IMR-90 (cell line): Measurements from ENCODE around the gene RPS6KA2. TPM values are rescaled to one million over a fixed set of nuclear protein-coding genes. Genes with fewer than 3 reads are reported as not detected.

Experiments used
- ATAC-seq: fragments of 200-7000 bp; cut with Tn5 transposase; 2 replicates; pipeline ENCODE4 v1.9.1; 2020; ENCODE audit warnings: low read depth, mild to moderate bottlenecking, moderate library complexity
- BruUV-seq: library from RNA; stranded (reverse); fragments of 400-500 nt; replicated peaks from 2 replicates; lab custom pipeline; 2021; lab: Mats Ljungman, UMichigan
- CTCF ChIA-PET: fragments of 300-600 bp; formaldehyde crosslinking; extraction: SDS; loops from one replicate; lab custom pipeline; 2021; ENCODE audit warnings: antibody characterized with exemption; lab: Yijun Ruan, JAX
- POLR2A ChIA-PET: fragments of 300-600 bp; sonication (Branson Sonifier 250); formaldehyde crosslinking; loops from one replicate; lab custom pipeline; 2022; ENCODE audit warnings: antibody characterized with exemption; ENCODE audit not compliant: unreplicated experiment; lab: Charles Lee
- DNase-seq: peaks from one replicate; pipeline ENCODE4 v3.0.0; 2013
- H2AFZ ChIP-seq: replicated peaks from 2 replicates; pipeline ENCODE3; 2013; ENCODE audit warnings: low read length, mild to moderate bottlenecking; ENCODE audit not compliant: poor library complexity
- H2AK5ac ChIP-seq: 2 replicates; pipeline ENCODE4 v1.6.1; 2013; ENCODE audit warnings: low read depth, low read length, inconsistent platforms
- H2AK9ac ChIP-seq: replicated peaks from 2 replicates; pipeline ENCODE3; 2013; ENCODE audit warnings: mild to moderate bottlenecking, low read depth, low read length, moderate library complexity; ENCODE audit not compliant: poor library complexity
- H2BK120ac ChIP-seq: 2 replicates; pipeline ENCODE4 v1.6.1; 2013; ENCODE audit warnings: low read depth, low read length, inconsistent platforms
- H2BK15ac ChIP-seq: 3 replicates; pipeline ENCODE4 v1.6.1; 2013; ENCODE audit warnings: low read depth, low read length, inconsistent platforms
- H2BK20ac ChIP-seq: 2 replicates; pipeline ENCODE4 v1.6.1; 2013; ENCODE audit warnings: low read depth, mild to moderate bottlenecking, inconsistent platforms, low read length, moderate library complexity
- H2BK5ac ChIP-seq: 2 replicates; pipeline ENCODE4 v1.6.1; 2013; ENCODE audit warnings: mild to moderate bottlenecking, low read depth, low read length, inconsistent platforms; ENCODE audit not compliant: poor library complexity, severe bottlenecking
- H3K14ac ChIP-seq: replicated peaks from 2 replicates; pipeline ENCODE4 v1.6.1; 2013; ENCODE audit warnings: low read depth, low read length, inconsistent platforms
- H3K18ac ChIP-seq: 2 replicates; pipeline ENCODE4 v1.6.1; 2013; ENCODE audit warnings: low read depth, low read length, control low read depth
- H3K23ac ChIP-seq: 2 replicates; pipeline ENCODE4 v1.6.1; 2013; ENCODE audit warnings: low read depth, low read length, inconsistent platforms
- H3K27ac ChIP-seq: 2 replicates; pipeline ENCODE4 v1.5.1; 2013; ENCODE audit warnings: mild to moderate bottlenecking, control low read depth, low read length; ENCODE audit not compliant: insufficient read depth
- H3K27me3 ChIP-seq: 2 replicates; pipeline ENCODE4 v1.6.1; 2013; ENCODE audit warnings: low read length; ENCODE audit not compliant: control insufficient read depth, insufficient read depth
- H3K36me3 ChIP-seq: 2 replicates; pipeline ENCODE4 v1.6.1; 2013; ENCODE audit warnings: low read length, mixed read lengths; ENCODE audit not compliant: control insufficient read depth, insufficient read depth
- H3K4ac ChIP-seq: 2 replicates; pipeline ENCODE4 v1.6.1; 2013; ENCODE audit warnings: low read depth, low read length, inconsistent platforms
- H3K4me1 ChIP-seq: 2 replicates; pipeline ENCODE4 v1.6.1; 2013; ENCODE audit warnings: low read length, mixed read lengths; ENCODE audit not compliant: control insufficient read depth, insufficient read depth
- H3K4me2 ChIP-seq: 2 replicates; pipeline ENCODE4 v1.6.1; 2013; ENCODE audit warnings: low read depth, mild to moderate bottlenecking, control low read depth, low read length, moderate library complexity
- H3K4me3 ChIP-seq: 2 replicates; pipeline ENCODE4 v1.5.1; 2013; ENCODE audit warnings: low read depth, mild to moderate bottlenecking, control low read depth, low read length, moderate library complexity; ENCODE audit not compliant: insufficient read depth
- H3K56ac ChIP-seq: 2 replicates; pipeline ENCODE4 v1.6.1; 2013; ENCODE audit warnings: low read length, inconsistent platforms; ENCODE audit not compliant: insufficient read depth; ENCODE audit errors: extremely low read depth
- H3K79me1 ChIP-seq, 2 experiments: 2 replicates each; pipeline ENCODE4 v1.6.1; 2013; ENCODE audit warnings: low read length in 2 of 2, inconsistent platforms in 1 of 2, low read depth in 1 of 2
- H3K9ac ChIP-seq: 2 replicates; pipeline ENCODE4 v1.6.1; 2013; ENCODE audit warnings: low read depth, low read length, control low read depth
- H3K9me1 ChIP-seq: 2 replicates; pipeline ENCODE4 v1.6.1; 2013; ENCODE audit warnings: low read length, inconsistent platforms; ENCODE audit not compliant: insufficient read depth
- H3K9me3 ChIP-seq: 2 replicates; pipeline ENCODE4 v1.6.1; 2013; ENCODE audit warnings: low read length; ENCODE audit not compliant: control insufficient read depth, insufficient read depth
- H4K20me1 ChIP-seq: 2 replicates; pipeline ENCODE4 v1.6.1; 2013; ENCODE audit warnings: low read length, inconsistent platforms; ENCODE audit not compliant: insufficient read depth
- H4K5ac ChIP-seq: 2 replicates; pipeline ENCODE4 v1.6.1; 2013; ENCODE audit warnings: mild to moderate bottlenecking, low read depth, low read length, control low read depth
- H4K8ac ChIP-seq, 2 experiments: 2 replicates each; pipeline ENCODE4 v1.6.1; 2013; ENCODE audit warnings: low read depth in 2 of 2, low read length in 2 of 2, control low read depth in 1 of 2, inconsistent platforms in 1 of 2
- H4K91ac ChIP-seq: 2 replicates; pipeline ENCODE4 v1.6.1; 2013; ENCODE audit warnings: low read depth, low read length, inconsistent platforms; ENCODE audit not compliant: insufficient read depth
- BHLHE40 ChIP-seq: fragments of 150-350 bp; IDR thresholded peaks from 2 replicates; pipeline ENCODE4 v1.6.1; 2016; ENCODE audit warnings: mild to moderate bottlenecking, low read depth, low read length
- CEBPB ChIP-seq: IDR thresholded peaks from 2 replicates; pipeline ENCODE4 v1.6.1; 2012; ENCODE audit warnings: low read depth, low read length, improper control_type of control experiment
- CTCF ChIP-seq: conservative IDR thresholded peaks from 2 replicates; pipeline ENCODE4 v1.5.1; 2012; ENCODE audit warnings: mild to moderate bottlenecking, low read depth, low read length, improper control_type of control experiment
- FOS ChIP-seq: fragments of 150-350 bp; IDR thresholded peaks from 2 replicates; pipeline ENCODE4 v1.6.1; 2016; ENCODE audit warnings: low read depth, low read length
- MAFK ChIP-seq: IDR thresholded peaks from 2 replicates; pipeline ENCODE4 v1.6.1; 2012; ENCODE audit warnings: low read depth, low read length, improper control_type of control experiment
- MAZ ChIP-seq: IDR thresholded peaks from 2 replicates; pipeline ENCODE4 v1.6.1; 2012; ENCODE audit warnings: low read depth, mild to moderate bottlenecking, low read length, improper control_type of control experiment, moderate library complexity, borderline replicate concordance
- MXI1 ChIP-seq: IDR thresholded peaks from 2 replicates; pipeline ENCODE4 v1.6.1; 2012; ENCODE audit warnings: low read depth, mild to moderate bottlenecking, low read length, moderate library complexity, borderline replicate concordance
- POLR2A ChIP-seq: IDR thresholded peaks from 2 replicates; pipeline ENCODE4 v1.6.1; 2012; ENCODE audit warnings: mild to moderate bottlenecking, low read depth, low read length
- RAD21 ChIP-seq: IDR thresholded peaks from 2 replicates; pipeline ENCODE4 v1.6.1; 2012; ENCODE audit warnings: low read length, improper control_type of control experiment
- RCOR1 ChIP-seq: IDR thresholded peaks from 2 replicates; pipeline ENCODE4 v1.6.1; 2012; ENCODE audit warnings: mild to moderate bottlenecking, low read length, improper control_type of control experiment; ENCODE audit not compliant: insufficient replicate concordance
- RFX5 ChIP-seq: IDR thresholded peaks from 2 replicates; pipeline ENCODE4 v1.8.0; 2012; ENCODE audit warnings: low read depth, mild to moderate bottlenecking, low read length, moderate library complexity
- SMC3 ChIP-seq: fragments of 150-350 bp; IDR thresholded peaks from 2 replicates; pipeline ENCODE4 v1.6.1; 2016; ENCODE audit warnings: low read depth, mild to moderate bottlenecking, antibody characterized with exemption, low read length, moderate library complexity
- USF2 ChIP-seq: fragments of 150-350 bp; IDR thresholded peaks from 2 replicates; pipeline ENCODE4 v1.6.1; 2017; ENCODE audit warnings: mild to moderate bottlenecking, antibody characterized with exemption, low read length, low read depth
- WGBS, 2 experiments: methylation state at CpG; one replicate each; pipeline versions ENCODE4 v1.1.5 to v1.1.7; 2013; ENCODE audit warnings: missing lambda C conversion rate in 2 of 2; ENCODE audit not compliant: insufficient read length in 1 of 2; ENCODE audit errors: extremely low coverage in 2 of 2; 5-methylcytosine and 5-hydroxymethylcytosine counted together
- dilution Hi-C: fragments of 300-500 bp; cut with HindIII; formaldehyde crosslinking; loops from one replicate; pipeline ENCODE4 v1.14.3; 2018; ENCODE audit warnings: low sequenced_read_pairs; ENCODE audit not compliant: unreplicated experiment
- in situ Hi-C: fragments of 300-500 bp; cut with MboI; formaldehyde crosslinking; loops from 3 replicates; pipeline ENCODE4 v1.14.3; 2019; ENCODE audit warnings: low sequenced_read_pairs, inconsistent platforms, mixed read lengths
- intact Hi-C: fragments of 100-400 bp; cut with micrococcal nuclease; formaldehyde crosslinking; loops from 2 replicates; pipeline ENCODE4 v1.10.0; 2022
- polyA plus RNA-seq, 3 experiments: library from polyadenylated mRNA; depleted of rRNA; stranded (reverse); fragments of >200 nt; gene quantifications; 2 replicates each; pipeline ENCODE4 v1.2.3, GENCODE V29; 2012; ENCODE audit warnings: low replicate concordance in 1 of 3
- total RNA-seq: library from RNA; depleted of rRNA; stranded (reverse); fragments of >200 nt; gene quantifications from 2 replicates; pipeline ENCODE4 v1.2.3, GENCODE V29; 2012

Gene RPS6KA2
- total and polyA plus RNA-seq, 2 of the 4 experiments (the other 2 are of a cell fraction) = 26.9 to 31.3 TPM

- H3K18ac ChIP-seq = peak overlapping the region; percentile 5; the same call in 1 of the 2 replicates
- H3K14ac ChIP-seq = peak overlapping the region; percentile 26; the same call in 1 of the 2 replicates
- no peak overlapping the region for H2AK9ac ChIP-seq
- H3K9ac ChIP-seq = no peak overlapping the region
- H3K4me3 ChIP-seq = no peak overlapping the region
- no peak overlapping the region for H3K27ac ChIP-seq
- 0 out of 2 replicates have a peak overlapping the region, but pooled peaks have one; percentile 16 for H2BK20ac ChIP-seq
- H4K8ac ChIP-seq = peak overlapping the region in 1 of 2 experiments; percentile 36; a peak in 1 of 4 replicates
- H3K23ac ChIP-seq = 0 out of 2 replicates have a peak overlapping the region, but pooled peaks have one; percentile 9
- no peak overlapping the region for H4K5ac ChIP-seq
- H2BK15ac ChIP-seq = 0 out of 3 replicates have a peak overlapping the region, but pooled peaks have one; percentile 8
- H2BK5ac ChIP-seq = peak overlapping the region; percentile 23
- H4K91ac ChIP-seq = no peak overlapping the region
- in situ Hi-C loops (no loop called here), intact Hi-C loops (loop anchor here (5.0 kb wide), 1 partner anchor 74 kb away; the partner anchor contains the start of gene RPS6KA2), dilution Hi-C loops (no loop called here)
- 0 out of 2 replicates have a peak overlapping the region, but pooled peaks have one; percentile 7 for H3K4ac ChIP-seq
- H4K20me1 ChIP-seq = peaks cover 15% of the 10 kb centered on the region; the same call in 1 of the 2 replicates
- 36% methylated on average over 7 of the region's 13 CpGs; no CpG with 5 or more reads in 1 of the 2 experiments for WGBS, 2 experiments
- H3K9me1 ChIP-seq = peaks cover 9% of the 10 kb centered on the region; the same call in 1 of the 2 replicates
- CTCF ChIA-PET = no interaction called here
- ATAC-seq (peak; percentile 94), DNase-seq (peak; percentile 94)
- H2AFZ ChIP-seq = no peak overlapping the region
- no peak overlapping the region for H2AK5ac ChIP-seq
- H2BK120ac ChIP-seq = peak overlapping the region; percentile 11; the same call in 1 of the 2 replicates
- no peaks in the 10 kb centered on the region for H3K27me3 ChIP-seq
- POLR2A ChIA-PET = interaction anchor here (0.6 kb wide), 1 partner anchor 18 kb away, joined by 3 read pairs; no protein-coding TSS in a partner anchor
- H3K4me2 ChIP-seq = peak overlapping the region; percentile 27
- peaks cover 5% of the 10 kb centered on the region; the same call in 1 of the 2 replicates for H3K36me3 ChIP-seq
- H3K79me1 ChIP-seq = peaks cover 40 to 52% of the 10 kb centered on the region in 2 experiments
- BruUV-seq = no TSS peak
- H3K56ac ChIP-seq = no peak overlapping the region
- H3K9me3 ChIP-seq = no peaks in the 10 kb centered on the region
- peaks cover 19% of the 10 kb centered on the region for H3K4me1 ChIP-seq
- TF ChIP-seq SMC3 (no peak), USF2 (peak; percentile 44; the same call in 1 of the 2 replicates), BHLHE40 (peak; percentile 99), CEBPB (no peak), MAZ (peak; percentile 33; the same call in 1 of the 2 replicates), RFX5 (no peak), RAD21 (no peak), MXI1 (0 out of 2 replicates have a peak, but pooled peaks have one; percentile 50), CTCF (no peak), RCOR1 (no peak), MAFK (no peak), FOS (peak; percentile 41; the same call in 1 of the 2 replicates), POLR2A (no peak)
Measured at GRCh38 chr6:166553563-166554271, 73.3 kb downstream of the RPS6KA2 start.
